Measurements from ENCODE around the gene RARS2.

The RARS2 gene, protein sequence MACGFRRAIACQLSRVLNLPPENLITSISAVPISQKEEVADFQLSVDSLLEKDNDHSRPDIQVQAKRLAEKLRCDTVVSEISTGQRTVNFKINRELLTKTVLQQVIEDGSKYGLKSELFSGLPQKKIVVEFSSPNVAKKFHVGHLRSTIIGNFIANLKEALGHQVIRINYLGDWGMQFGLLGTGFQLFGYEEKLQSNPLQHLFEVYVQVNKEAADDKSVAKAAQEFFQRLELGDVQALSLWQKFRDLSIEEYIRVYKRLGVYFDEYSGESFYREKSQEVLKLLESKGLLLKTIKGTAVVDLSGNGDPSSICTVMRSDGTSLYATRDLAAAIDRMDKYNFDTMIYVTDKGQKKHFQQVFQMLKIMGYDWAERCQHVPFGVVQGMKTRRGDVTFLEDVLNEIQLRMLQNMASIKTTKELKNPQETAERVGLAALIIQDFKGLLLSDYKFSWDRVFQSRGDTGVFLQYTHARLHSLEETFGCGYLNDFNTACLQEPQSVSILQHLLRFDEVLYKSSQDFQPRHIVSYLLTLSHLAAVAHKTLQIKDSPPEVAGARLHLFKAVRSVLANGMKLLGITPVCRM

DNA sequence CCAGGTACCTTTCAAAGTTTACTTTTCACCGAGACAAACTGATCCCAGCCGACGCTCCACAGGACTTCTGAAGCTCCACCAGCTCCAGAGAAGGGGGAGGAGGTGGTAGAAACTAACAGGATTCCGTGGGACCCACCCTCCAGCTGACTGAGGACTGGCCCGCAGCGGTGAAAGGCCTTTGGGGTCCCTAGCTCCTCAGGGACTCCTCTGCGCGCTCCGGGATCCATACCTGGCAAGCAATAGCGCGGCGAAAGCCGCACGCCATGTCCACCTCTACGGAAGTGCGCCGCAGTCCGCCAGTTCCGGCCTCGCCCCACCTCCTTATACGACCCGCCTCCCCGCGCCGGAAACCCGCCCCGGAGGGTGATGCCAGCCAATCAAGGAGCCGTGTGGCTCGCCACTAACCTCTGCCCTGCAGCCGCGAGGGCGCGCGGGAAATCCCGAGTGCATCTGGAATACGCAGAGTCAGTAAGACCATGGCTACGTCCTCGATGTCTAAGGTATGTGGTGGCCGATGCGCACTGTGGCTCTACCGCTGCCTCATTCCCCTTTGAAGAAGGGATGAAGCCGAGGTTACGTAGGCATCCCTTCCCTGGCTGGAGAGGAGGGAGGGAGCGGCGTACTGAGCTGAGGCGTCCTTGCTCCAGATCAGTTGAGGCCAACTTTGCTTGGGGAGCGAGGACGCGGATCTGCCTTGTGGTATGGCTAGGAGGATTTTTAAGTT lies at the start of gene RARS2, which contains the start of gene ORC3:
TSS of gene RARS2 (minus strand) at position 295 of the 724 bp plus-strand sequence. CDS start at position 265, 30 bp downstream.
TSS of gene ORC3 (plus strand) at position 443 of the 724 bp plus-strand sequence. CDS start at position 477, 34 bp downstream.
- TF ChIP-seq, protein P1, sequence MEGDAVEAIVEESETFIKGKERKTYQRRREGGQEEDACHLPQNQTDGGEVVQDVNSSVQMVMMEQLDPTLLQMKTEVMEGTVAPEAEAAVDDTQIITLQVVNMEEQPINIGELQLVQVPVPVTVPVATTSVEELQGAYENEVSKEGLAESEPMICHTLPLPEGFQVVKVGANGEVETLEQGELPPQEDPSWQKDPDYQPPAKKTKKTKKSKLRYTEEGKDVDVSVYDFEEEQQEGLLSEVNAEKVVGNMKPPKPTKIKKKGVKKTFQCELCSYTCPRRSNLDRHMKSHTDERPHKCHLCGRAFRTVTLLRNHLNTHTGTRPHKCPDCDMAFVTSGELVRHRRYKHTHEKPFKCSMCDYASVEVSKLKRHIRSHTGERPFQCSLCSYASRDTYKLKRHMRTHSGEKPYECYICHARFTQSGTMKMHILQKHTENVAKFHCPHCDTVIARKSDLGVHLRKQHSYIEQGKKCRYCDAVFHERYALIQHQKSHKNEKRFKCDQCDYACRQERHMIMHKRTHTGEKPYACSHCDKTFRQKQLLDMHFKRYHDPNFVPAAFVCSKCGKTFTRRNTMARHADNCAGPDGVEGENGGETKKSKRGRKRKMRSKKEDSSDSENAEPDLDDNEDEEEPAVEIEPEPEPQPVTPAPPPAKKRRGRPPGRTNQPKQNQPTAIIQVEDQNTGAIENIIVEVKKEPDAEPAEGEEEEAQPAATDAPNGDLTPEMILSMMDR (IDR thresholded peaks at IDR 0.05), result no peak

- TF ChIP-seq, protein P1 (IDR thresholded peaks at IDR 0.05), result no peak
Observed at GRCh38 chr6:87639373-87639772, 49.6 kb upstream of the RARS2 start.

DNA sequence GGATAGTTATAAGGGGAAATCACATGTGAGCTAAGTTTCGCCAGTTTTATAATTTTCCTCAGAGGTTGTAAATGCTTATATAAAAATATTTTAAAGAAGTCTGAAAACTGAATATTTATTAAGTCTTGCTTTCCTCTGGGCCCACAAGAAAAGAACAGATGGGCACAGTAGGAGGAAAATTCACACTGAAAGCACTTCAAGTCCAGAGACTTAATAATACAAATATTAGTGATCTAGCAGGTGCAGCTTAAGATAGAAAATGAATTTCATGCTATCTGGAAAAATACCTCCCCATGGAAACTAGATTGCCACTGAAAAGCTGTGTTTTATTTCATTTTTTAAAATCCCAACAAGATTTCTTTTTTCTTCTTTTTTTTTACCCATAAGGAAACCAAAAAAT lies 47.3 kb upstream of the RARS2 start:
- TF ChIP-seq, protein P1 (IDR thresholded peaks at IDR 0.05), result no peak

- TF ChIP-seq, protein P1 (IDR thresholded peaks at IDR 0.05), result no peak
Observed at GRCh38 chr6:87636315-87636714, 46.5 kb upstream of the RARS2 start.

DNA sequence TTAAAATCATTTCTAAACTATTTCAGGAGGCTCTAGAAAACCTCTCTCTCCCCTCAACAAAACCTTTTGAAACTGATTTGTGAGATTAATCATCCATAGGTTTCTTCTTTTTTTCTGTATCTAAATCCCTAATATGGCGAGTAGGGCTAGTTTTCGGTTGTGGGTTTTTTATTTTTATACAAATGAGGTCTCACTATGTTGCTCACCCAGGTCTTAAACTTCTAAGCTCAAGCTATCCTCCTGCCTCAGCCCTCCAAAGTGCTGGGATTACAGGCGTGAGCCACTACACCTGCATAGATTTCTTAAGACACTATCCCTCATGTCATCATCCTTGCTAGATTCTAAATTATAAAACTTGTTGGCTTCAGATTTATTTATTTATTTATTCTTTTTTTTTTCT lies 44.1 kb upstream of the RARS2 start:
- TF ChIP-seq, protein P1 (IDR thresholded peaks at IDR 0.05), result no peak

- TF ChIP-seq, protein P1 (IDR thresholded peaks at IDR 0.05), result no peak
Observed at GRCh38 chr6:87630746-87631145, 41.0 kb upstream of the RARS2 start.

GRCh38 chr6:87628881-87629280 lies 39.1 kb upstream of the RARS2 start:
- TF ChIP-seq, protein P1 (IDR thresholded peaks at IDR 0.05), result no peak
